Esophagus squamous epithelium (tissue), 4 donors: ENCODE measurements around the gene NRG3.

Experiments used
- POLR2A ChIP-seq, 4 donors: fragments of 450-650 bp; IDR thresholded peaks; one replicate each; pipeline ENCODE4 v1.6.1; 2017; ENCODE audit warnings: antibody characterized with exemption in 4 of 4, mild to moderate bottlenecking in 4 of 4, moderate library complexity in 3 of 4
- TF ChIP-seq, protein P1 (sequence below), 6 experiments: fragments of 450-650 bp in 4 of 6; fragments of 200-600 bp in 2 of 6; sonication (generic) in 2 of 6; IDR thresholded peaks; one replicate each; pipeline ENCODE4 v1.5.1; 2016 to 2019; ENCODE audit warnings: antibody characterized with exemption in 6 of 6, mild to moderate bottlenecking in 4 of 6, moderate library complexity in 4 of 6

DNA sequence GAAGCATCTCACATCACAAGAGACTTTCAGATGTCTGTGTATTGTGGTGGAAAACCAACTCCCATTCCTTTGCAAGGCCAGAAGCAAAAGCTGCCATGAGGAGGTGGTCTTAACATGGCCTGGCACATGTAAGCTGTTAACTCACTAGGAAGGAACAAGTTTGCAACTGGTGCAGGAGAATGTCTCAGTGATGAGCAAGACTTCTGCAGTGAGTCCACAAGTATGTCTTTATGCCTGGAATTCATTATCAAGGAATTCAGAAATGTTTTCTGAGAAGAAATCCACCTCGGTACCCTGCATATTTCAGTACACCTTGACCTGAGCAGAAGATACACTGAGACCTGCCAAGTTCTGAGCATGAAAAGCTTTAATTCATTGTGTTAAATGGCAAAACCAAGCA lies 1033.1 kb downstream of the NRG3 start:
- TF ChIP-seq, protein P1, sequence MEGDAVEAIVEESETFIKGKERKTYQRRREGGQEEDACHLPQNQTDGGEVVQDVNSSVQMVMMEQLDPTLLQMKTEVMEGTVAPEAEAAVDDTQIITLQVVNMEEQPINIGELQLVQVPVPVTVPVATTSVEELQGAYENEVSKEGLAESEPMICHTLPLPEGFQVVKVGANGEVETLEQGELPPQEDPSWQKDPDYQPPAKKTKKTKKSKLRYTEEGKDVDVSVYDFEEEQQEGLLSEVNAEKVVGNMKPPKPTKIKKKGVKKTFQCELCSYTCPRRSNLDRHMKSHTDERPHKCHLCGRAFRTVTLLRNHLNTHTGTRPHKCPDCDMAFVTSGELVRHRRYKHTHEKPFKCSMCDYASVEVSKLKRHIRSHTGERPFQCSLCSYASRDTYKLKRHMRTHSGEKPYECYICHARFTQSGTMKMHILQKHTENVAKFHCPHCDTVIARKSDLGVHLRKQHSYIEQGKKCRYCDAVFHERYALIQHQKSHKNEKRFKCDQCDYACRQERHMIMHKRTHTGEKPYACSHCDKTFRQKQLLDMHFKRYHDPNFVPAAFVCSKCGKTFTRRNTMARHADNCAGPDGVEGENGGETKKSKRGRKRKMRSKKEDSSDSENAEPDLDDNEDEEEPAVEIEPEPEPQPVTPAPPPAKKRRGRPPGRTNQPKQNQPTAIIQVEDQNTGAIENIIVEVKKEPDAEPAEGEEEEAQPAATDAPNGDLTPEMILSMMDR (IDR thresholded peaks at IDR 0.05), result no peak
- no peak for TF ChIP-seq POLR2A (IDR thresholded peaks at IDR 0.05)
